Ectodermal cell (in vitro differentiated cells): ENCODE results near the gene MED26.

ENCODE experiments used
- H3K27ac ChIP-seq: 2 replicates; pipeline ENCODE4 v1.7.0; 2013; ENCODE audit warnings: mild to moderate bottlenecking, low read depth, low read length; ENCODE audit not compliant: insufficient read depth, poor library complexity, severe bottlenecking
- H3K27me3 ChIP-seq: 2 replicates; pipeline ENCODE4 v1.7.0; 2013; ENCODE audit warnings: mild to moderate bottlenecking, low read length; ENCODE audit not compliant: insufficient read depth, control insufficient read depth, poor library complexity, severe bottlenecking
- H3K36me3 ChIP-seq: one replicate; pipeline ENCODE4 v1.7.0; 2013; ENCODE audit warnings: low read length; ENCODE audit not compliant: control insufficient read depth, insufficient read depth
- H3K4me1 ChIP-seq: one replicate; pipeline ENCODE4 v1.7.0; 2013; ENCODE audit warnings: low read length; ENCODE audit not compliant: control insufficient read depth, insufficient read depth
- H3K4me3 ChIP-seq: 2 replicates; pipeline ENCODE4 v1.7.0; 2013; ENCODE audit warnings: low read depth, low read length, control low read depth; ENCODE audit not compliant: insufficient read depth
- H3K9me3 ChIP-seq: 2 replicates; pipeline ENCODE4 v1.7.0; 2013; ENCODE audit warnings: mild to moderate bottlenecking, low read length, moderate library complexity; ENCODE audit not compliant: control insufficient read depth
- WGBS, 2 experiments: methylation state at CpG; one replicate each; pipeline ENCODE4 v1.1.7; 2013; ENCODE audit warnings: missing lambda C conversion rate in 2 of 2; 5-methylcytosine and 5-hydroxymethylcytosine counted together

The MED26 gene

DNA sequence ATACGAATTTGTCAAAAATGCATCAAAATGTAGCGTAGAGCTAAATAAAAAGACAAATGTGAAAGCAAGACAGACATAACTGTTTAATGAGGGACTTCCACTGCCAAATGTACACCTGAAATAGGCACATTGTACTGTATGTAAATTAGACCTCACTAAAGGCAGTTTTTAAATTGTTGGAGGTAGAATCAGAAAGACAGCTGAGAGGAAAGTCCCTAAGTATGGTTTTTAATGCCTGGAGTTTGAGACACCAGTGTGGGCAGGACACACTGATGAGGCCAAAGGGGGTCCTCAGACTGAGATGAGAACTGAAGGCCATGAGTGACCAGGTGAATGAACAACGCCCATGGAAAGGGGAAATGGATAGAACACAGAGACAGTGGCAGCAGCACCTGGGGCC, 22.9 kb downstream of the MED26 start:
- WGBS, 2 experiments = 91 to 96% methylated on average over 3 of the region's 3 CpGs
- Histone ChIP-seq H3K36me3 (no peaks in the 10 kb centered on the region), H3K27ac (no peak overlapping the region), H3K9me3 (no peaks in the 10 kb centered on the region), H3K27me3 (no peaks in the 10 kb centered on the region), H3K4me1 (no peaks in the 10 kb centered on the region), H3K4me3 (no peak overlapping the region)

DNA sequence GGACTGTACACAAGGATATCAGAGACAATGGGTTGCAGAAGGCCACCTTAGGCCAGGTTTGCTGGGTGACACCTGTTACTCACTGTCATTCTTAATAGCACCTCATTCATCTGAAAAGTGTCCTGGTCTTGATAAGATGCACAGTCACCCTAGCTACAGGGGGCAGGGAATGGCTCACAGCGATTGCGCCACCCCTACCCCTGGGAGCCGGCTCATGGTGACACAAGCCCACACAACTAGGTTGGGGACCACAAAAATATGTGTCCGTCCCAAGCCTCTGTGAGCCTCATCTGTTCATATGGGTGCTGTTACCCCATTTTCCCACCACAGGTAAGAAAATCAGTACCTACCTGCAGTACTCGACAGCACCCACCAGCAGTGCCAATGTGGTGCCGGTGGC, 23.4 kb downstream of the MED26 start:
- Histone ChIP-seq H3K4me3 (no peak overlapping the region), H3K27me3 (no peaks in the 10 kb centered on the region), H3K27ac (no peak overlapping the region), H3K9me3 (no peaks in the 10 kb centered on the region), H3K36me3 (no peaks in the 10 kb centered on the region), H3K4me1 (no peaks in the 10 kb centered on the region)
- WGBS, 2 experiments = 95 to 97% methylated on average over 6 of the region's 6 CpGs

DNA sequence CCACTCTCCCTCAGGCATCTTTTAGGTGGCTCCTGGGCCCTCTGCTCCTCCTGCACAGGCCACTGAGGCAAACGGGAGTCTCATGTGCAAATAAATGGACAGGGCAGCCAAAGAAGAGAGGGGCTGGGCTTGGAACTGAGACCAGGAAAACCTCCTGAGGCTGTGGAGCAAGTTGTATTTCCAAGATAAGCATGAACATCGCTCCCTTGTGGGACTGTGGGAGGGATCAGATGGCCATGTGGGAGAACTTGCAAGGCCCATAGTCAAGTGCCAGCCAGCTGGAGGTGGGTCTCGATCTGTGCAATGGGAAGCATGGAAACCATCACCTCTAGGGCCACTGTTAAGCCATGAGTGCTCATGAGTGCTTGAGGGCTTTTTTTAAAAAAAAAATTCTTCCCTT, 24.9 kb downstream of the MED26 start:
- H3K9me3 ChIP-seq = no peaks in the 10 kb centered on the region
- H3K27ac ChIP-seq = no peak overlapping the region
- 88% methylated on average over 3 of the region's 3 CpGs for WGBS, 2 experiments
- H3K36me3 ChIP-seq = no peaks in the 10 kb centered on the region
- no peak overlapping the region for H3K4me3 ChIP-seq
- no peaks in the 10 kb centered on the region for H3K27me3 ChIP-seq
- no peaks in the 10 kb centered on the region for H3K4me1 ChIP-seq

DNA sequence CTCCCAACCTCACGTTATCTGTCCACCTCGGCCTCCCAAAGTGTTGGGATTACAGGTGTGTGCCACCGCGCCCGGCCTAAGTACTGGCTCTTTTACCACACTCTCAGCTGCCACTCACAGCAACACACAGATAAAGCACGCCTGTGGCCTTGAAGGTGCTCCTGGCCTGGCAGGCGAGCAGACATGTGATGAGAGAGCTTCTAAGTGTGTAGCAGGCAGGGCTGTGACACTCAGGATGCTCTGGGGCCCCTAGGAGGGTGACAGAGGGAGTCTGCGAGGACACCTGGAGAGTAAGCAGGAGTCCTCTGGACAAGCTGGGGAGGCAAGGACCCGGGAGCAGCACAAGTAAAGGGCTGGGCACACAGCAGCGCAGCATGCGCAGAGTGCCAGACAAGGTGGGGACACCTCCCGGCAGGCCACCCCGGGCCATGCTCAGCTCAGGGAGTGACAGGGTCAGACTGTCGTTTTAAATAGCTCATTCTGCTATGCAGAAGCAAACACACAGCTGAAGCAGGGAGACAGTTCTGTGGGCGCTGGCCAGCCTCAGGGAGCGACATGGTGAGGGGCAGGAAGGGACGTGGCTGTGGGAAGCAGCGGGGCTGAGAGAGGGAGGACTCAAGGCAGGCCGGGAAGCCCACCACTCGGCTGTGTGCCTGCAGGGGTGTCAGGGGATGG, 26.5 kb downstream of the MED26 start:
- no peaks in the 10 kb centered on the region for H3K4me1 ChIP-seq
- no peak overlapping the region for H3K4me3 ChIP-seq
- no peaks in the 10 kb centered on the region for H3K27me3 ChIP-seq
- 92 to 96% methylated on average over 20 of the region's 20 CpGs for WGBS, 2 experiments
- no peak overlapping the region for H3K27ac ChIP-seq
- no peaks in the 10 kb centered on the region for H3K9me3 ChIP-seq
- H3K36me3 ChIP-seq = no peaks in the 10 kb centered on the region

DNA sequence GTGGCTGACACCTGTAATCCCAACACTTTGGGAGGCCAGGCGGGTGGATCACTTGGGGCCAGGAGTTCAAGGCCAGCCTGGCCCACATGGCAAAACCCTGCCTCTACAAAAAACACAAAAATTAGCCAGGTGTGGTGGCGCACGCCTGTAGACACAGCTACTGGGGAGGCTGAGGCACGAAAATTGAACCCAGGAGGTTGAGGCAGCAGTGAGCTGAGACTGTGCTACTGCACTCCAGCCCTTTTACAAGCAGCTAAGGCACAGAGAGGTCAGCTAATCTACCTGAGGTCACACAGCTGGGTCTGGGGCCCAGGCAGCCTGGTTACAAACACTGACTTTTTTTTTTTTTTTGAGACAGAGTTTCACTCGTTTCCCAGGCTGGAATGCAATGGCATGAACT, 27.2 kb downstream of the MED26 start:
- H3K27ac ChIP-seq = no peak overlapping the region
- H3K4me1 ChIP-seq = no peaks in the 10 kb centered on the region
- H3K36me3 ChIP-seq = no peaks in the 10 kb centered on the region
- 90 to 93% methylated on average over 5 of the region's 5 CpGs for WGBS, 2 experiments
- no peaks in the 10 kb centered on the region for H3K9me3 ChIP-seq
- no peaks in the 10 kb centered on the region for H3K27me3 ChIP-seq
- no peak overlapping the region for H3K4me3 ChIP-seq

DNA sequence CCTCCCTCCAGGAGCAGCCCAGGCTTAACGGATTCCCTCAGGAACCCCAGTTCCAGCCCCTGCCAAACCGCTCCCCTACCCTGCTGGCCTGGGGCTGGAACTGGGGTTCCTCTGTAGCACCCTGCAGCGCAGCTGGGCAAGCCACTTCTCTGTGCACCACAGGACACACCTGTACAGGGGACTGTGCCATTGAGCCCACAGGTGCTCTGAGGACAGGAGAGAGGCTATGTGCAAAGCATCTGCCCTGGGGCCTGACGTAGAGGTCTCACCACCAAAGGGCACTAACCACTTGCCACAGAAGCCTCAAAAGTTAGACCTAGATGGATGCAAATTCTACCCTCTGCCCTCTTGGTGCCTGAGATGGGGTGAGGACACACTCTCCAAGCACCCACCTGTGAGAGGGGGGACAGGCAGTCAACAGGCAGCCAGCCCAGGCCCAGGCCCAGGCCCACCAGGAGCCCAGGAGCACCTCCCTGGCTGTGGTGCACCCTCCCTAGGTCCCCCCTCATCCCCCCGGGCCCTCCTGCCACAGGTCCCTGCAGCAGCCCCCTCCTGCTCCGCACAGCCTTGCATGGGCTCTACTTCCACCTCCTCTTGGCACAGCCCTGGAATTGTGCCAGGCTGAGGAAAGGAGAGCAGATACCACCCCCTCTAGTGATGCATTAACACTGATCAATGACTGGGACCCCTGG, 28.2 kb downstream of the MED26 start:
- Histone ChIP-seq H3K4me1 (no peaks in the 10 kb centered on the region), H3K27me3 (no peaks in the 10 kb centered on the region), H3K9me3 (no peaks in the 10 kb centered on the region), H3K27ac (no peak overlapping the region), H3K4me3 (no peak overlapping the region), H3K36me3 (no peaks in the 10 kb centered on the region)
- WGBS, 2 experiments = 89 to 93% methylated on average over 6 of the region's 6 CpGs

DNA sequence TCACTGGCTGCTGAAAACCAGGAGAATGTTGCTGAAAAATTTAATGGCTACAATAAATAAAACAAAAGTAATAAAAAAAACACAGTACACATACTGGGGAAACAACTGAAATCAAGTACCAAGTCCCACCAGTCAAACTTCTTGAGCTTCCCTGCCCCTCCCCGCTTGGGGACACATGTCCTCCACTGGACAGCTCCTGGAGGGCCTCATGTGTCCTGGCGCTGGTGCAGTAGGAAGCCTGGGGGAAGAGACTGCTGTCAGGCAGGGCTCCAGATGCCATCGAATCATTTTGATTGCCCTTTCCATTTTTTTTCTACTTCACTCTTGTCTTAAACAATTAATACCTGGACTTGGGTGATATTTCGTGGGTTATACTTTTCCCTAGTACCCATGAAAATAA, 29.2 kb downstream of the MED26 start:
- H3K4me1 ChIP-seq = no peaks in the 10 kb centered on the region
- 94 to 98% methylated on average over 4 of the region's 4 CpGs for WGBS, 2 experiments
- H3K27ac ChIP-seq = no peak overlapping the region
- no peak overlapping the region for H3K4me3 ChIP-seq
- H3K9me3 ChIP-seq = no peaks in the 10 kb centered on the region
- no peaks in the 10 kb centered on the region for H3K27me3 ChIP-seq
- no peaks in the 10 kb centered on the region for H3K36me3 ChIP-seq

DNA sequence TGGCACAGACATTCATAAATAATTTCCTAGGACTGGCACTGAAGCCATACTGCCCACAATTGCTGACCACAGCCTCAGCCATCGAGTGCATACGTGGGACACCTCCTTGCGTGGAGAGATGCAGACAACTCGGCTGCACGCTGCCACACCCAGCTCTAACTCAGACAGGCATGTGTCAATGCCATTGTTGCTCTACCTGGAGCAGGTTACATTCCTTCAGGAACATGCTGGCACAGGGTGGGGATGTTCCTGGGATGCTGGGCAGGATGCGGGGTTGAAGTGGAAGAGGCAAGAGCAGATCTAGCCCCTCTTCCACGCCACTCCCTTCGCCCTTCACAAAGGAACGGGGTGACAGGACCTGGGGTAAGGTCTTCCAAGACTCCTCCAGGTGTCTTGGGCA, 31.6 kb downstream of the MED26 start:
- H3K9me3 ChIP-seq = no peaks in the 10 kb centered on the region
- H3K4me1 ChIP-seq = peaks cover 12% of the 10 kb centered on the region
- H3K27ac ChIP-seq = no peak overlapping the region
- 92 to 94% methylated on average over 9 of the region's 9 CpGs for WGBS, 2 experiments
- no peaks in the 10 kb centered on the region for H3K27me3 ChIP-seq
- H3K4me3 ChIP-seq = no peak overlapping the region
- H3K36me3 ChIP-seq = no peaks in the 10 kb centered on the region

DNA sequence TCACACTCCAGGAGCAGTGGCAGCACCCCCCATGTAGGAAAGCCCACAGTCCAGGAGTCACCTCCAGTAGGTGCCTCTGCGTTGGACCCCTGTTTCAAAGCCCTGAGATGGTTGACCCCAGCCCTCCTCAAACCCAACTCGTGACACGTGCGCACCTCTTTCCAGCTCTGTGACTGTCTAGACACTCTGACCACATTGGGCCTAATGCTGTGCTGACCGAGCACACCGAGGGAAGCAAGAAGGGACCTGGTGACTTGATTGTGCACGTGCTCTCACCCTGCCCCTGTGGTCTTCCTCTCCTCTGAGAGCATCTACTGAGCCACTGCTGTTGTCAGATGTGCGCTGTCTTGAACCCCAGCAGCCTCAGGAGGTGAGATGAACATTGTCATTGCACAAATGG, 32.9 kb downstream of the MED26 start:
- no peak overlapping the region for H3K4me3 ChIP-seq
- peaks cover 12% of the 10 kb centered on the region for H3K4me1 ChIP-seq
- 95% methylated on average over 8 of the region's 8 CpGs for WGBS, 2 experiments
- H3K27ac ChIP-seq = no peak overlapping the region
- H3K27me3 ChIP-seq = no peaks in the 10 kb centered on the region
- no peaks in the 10 kb centered on the region for H3K9me3 ChIP-seq
- H3K36me3 ChIP-seq = no peaks in the 10 kb centered on the region

DNA sequence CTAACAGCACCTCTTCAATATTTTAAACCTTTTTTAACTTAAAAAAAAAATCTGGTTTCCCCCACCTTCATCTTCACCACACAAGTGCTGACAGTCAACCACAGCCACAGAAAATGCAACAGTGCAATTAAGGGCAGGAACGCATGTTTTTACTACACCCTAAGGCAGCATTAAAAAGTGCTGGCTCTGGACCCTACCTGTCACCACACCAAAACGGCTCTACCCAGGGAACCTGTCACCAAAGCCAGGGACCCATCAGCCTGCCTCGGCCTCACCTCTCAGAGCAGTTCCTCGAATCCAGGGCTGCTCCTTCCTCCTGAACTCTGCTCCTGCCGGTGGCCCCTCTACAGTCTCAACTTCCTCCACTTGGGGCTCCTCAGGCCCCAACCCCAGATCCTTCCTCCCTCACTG, 33.3 kb downstream of the MED26 start:
- 95% methylated on average over 5 of the region's 5 CpGs for WGBS, 2 experiments
- Histone ChIP-seq H3K36me3 (no peaks in the 10 kb centered on the region), H3K9me3 (no peaks in the 10 kb centered on the region), H3K4me3 (no peak overlapping the region), H3K27ac (no peak overlapping the region), H3K4me1 (peaks cover 12% of the 10 kb centered on the region), H3K27me3 (no peaks in the 10 kb centered on the region)
